ENCODE results near the gene SPEN. TPM values are rescaled to one million over a fixed set of nuclear protein-coding genes. Genes with fewer than 3 reads are reported as not detected.
"Not testable (repeated sequence)": the region's sequence is repeated elsewhere in the genome, so short reads cannot be mapped to it uniquely, and the experiment has no call there.

SPEN gene
- total RNA-seq, 1 donor from 2014 or later: 39.4 TPM

DNA sequence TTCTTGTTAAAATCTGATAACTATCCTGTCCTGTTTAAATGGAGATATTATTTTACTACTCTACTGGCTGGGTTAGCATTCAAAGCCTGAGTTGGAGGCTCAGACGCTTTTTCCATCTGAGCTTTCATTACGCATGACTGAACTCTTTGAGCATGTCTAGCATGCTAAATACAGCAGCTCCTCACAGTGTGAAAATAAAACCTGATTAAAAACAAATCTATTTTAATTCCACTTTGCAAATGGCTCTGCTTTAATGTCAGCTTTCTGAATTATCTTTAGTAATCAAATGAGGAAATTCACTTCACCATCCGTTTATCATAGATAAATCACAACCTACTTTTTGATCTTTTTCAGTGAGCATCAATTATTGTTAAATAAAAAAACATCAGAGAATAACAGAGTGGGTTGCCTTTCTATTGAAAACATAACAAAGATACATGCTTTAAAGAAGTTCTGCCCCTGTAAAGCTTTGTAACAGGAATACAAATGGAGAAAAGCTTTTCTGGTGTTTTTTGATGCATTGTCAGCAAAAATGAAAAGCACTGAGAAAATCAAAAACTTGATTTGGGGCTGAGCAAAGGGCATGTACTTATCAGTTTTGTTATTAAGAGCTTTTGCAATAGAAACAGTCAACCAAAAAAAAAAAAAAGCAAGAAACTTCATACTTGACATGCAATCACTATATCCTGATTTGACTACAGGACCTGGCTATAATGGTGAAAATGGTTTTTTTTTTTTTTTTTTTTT lies 3.5 kb upstream of the SPEN start:
- Mint-ChIP-seq H3K27ac (ENCODE audit: unreplicated experiment) (no peak overlapping the region), H3K27me3 (ENCODE audit: low read depth) (no peaks in the 10 kb centered on the region), H3K4me3 (ENCODE audit: unreplicated experiment) (no peak overlapping the region), H3K4me1 (ENCODE audit: low read depth) (peaks cover 21% of the 10 kb centered on the region), H3K9me3 (ENCODE audit: low read depth) (no peaks in the 10 kb centered on the region), H3K36me3 (ENCODE audit: low read depth) (peaks cover 2% of the 10 kb centered on the region)
- TF ChIP-seq CTCF (IDR thresholded peaks at IDR 0.05): no peak
- DNase-seq (ENCODE audit: low spot score): no peak

DNA sequence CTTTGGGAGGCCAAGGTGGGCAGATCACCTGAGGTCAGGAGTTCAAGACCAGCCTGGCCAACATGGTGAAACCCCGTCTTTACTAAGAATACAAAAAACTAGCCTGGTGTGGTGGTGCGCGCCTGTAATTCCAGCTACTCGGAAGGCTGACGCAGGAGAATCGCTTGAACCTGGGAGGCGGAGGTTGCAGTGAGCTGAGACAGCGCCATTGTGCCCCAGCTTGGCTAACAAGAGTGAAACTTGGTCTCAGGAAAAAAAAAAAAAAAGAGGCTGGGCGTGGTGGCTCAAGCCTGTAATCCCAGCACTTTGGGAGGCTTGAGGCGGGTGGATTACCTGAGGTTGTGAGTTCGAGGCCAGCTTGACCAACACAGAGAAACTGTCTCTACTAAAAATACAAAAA lies 1.5 kb upstream of the SPEN start:
- peaks cover 33% of the 10 kb centered on the region for H3K4me1 Mint-ChIP-seq (ENCODE audit: low read depth)
- not testable (repeated sequence) for DNase-seq (ENCODE audit: low spot score); H3K27me3 Mint-ChIP-seq (ENCODE audit: low read depth); H3K9me3 Mint-ChIP-seq (ENCODE audit: low read depth); H3K27ac Mint-ChIP-seq (ENCODE audit: unreplicated experiment); H3K36me3 Mint-ChIP-seq (ENCODE audit: low read depth); H3K4me3 Mint-ChIP-seq (ENCODE audit: unreplicated experiment)

- Mint-ChIP-seq H3K4me3 (ENCODE audit: unreplicated experiment) (peak overlapping the region; percentile 83), H3K36me3 (ENCODE audit: low read depth) (peaks cover 2% of the 10 kb centered on the region), H3K27ac (ENCODE audit: unreplicated experiment) (peak overlapping the region; percentile 88), H3K9me3 (ENCODE audit: low read depth) (no peaks in the 10 kb centered on the region), H3K27me3 (ENCODE audit: low read depth) (no peaks in the 10 kb centered on the region), H3K4me1 (ENCODE audit: low read depth) (peaks cover 50% of the 10 kb centered on the region)
- no peak for TF ChIP-seq CTCF (IDR thresholded peaks at IDR 0.05)
- DNase-seq (ENCODE audit: low spot score): no peak
Observed at GRCh38 chr1:15847893-15848142, 311 bp downstream of the SPEN start.

DNA sequence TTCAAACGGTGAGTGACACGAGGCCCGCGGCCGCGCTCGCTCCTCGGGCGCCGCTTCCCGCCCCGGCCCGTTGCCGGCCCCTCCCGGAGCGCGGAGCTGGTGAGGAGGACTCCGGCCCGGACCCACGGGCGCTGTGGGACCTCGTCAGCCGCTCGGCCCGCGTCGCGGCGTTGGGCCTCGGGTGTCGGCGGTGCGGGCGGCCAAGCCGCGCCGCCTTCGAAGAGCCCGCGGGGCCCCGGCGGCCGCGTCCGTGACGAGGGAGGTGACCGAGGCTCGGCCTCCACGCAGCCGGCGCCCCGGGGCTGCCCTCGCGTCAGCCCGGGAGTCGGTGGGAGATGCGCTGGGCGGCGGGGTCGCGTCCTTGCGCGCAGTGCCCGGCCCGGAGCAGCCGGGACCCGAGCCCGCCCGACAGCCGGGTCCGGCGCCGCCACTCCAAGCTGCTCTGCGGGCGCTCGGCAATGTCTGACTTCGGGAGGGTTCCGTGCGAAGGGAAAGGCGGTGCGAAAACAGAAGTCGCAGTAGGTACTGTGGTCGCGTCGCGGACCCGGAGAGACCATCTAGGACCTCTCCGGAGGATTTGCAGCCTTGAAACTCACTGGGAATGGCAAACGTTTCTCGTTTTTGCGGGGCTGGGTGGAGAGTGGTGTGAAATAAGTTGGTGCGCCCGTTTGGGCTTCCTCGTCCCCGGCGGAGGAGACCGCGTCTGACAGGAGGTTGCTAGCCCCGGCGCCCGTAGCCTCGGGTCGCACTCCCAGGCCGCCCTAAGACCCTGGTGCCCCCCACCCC lies 829 bp downstream of the SPEN start:
- no peaks in the 10 kb centered on the region for H3K27me3 Mint-ChIP-seq (ENCODE audit: low read depth)
- H3K4me1 Mint-ChIP-seq (ENCODE audit: low read depth): peaks cover 50% of the 10 kb centered on the region
- H3K27ac Mint-ChIP-seq (ENCODE audit: unreplicated experiment): peak overlapping the region; percentile 98
- no peaks in the 10 kb centered on the region for H3K9me3 Mint-ChIP-seq (ENCODE audit: low read depth)
- TF ChIP-seq CTCF (IDR thresholded peaks at IDR 0.05): no peak
- H3K4me3 Mint-ChIP-seq (ENCODE audit: unreplicated experiment): peak overlapping the region; percentile 99
- peaks cover 2% of the 10 kb centered on the region for H3K36me3 Mint-ChIP-seq (ENCODE audit: low read depth)
- no peak for DNase-seq (ENCODE audit: low spot score)

GRCh38 chr1:15848929-15849774 lies 1.6 kb downstream of the SPEN start:
- H3K27me3 Mint-ChIP-seq (ENCODE audit: low read depth): no peaks in the 10 kb centered on the region
- no peak for DNase-seq (ENCODE audit: low spot score)
- TF ChIP-seq CTCF (IDR thresholded peaks at IDR 0.05): no peak
- H3K4me3 Mint-ChIP-seq (ENCODE audit: unreplicated experiment): peak overlapping the region; percentile 99
- peaks cover 2% of the 10 kb centered on the region for H3K36me3 Mint-ChIP-seq (ENCODE audit: low read depth)
- no peaks in the 10 kb centered on the region for H3K9me3 Mint-ChIP-seq (ENCODE audit: low read depth)
- H3K4me1 Mint-ChIP-seq (ENCODE audit: low read depth): peaks cover 46% of the 10 kb centered on the region
- H3K27ac Mint-ChIP-seq (ENCODE audit: unreplicated experiment): peak overlapping the region; percentile 98

All from chondrocyte (in vitro differentiated cells).